HK-2 (cell line): ENCODE results near the gene ELMOD1.

Experiments used
- DNase-seq: peaks from one replicate; pipeline ENCODE4 v3.0.0-alpha.2; 2018; ENCODE audit not compliant: unreplicated experiment

Gene ELMOD1

DNA sequence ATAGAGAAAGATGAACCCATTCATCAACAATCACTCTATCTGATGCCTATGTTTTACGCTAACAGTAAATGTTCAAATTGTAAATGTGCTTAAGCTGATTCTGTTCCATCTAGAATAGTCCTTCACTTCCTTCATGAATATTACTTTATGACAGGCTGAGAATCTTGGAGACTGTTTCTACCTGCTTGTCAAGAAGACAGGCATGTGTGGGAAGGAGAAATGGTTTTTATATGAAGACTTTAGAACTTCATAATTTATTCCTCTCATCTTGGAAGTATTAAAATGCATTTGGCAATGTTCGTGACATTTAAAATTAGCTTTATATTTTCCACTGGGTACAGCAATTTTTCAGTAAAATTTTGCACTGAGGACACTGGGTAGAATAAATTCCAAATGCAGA lies 41.0 kb downstream of the ELMOD1 start:
- no peak for DNase-seq

DNA sequence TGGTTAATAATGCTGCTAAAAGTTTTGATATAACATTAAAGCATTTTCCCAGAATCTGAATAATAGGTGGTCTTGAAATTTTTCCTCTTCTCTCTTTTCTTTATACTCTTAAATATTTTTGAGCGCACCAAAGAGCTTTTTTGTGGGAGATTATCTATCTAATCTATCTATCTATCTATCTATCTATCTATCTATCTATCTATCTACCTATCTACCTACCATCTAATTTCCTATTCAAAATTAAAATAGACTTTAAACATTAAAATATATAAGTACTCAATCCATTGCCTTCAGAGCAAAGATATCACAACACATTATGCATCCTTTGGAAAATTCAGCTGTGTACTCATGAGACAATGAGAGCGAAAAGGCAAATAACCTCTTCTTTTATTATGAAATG lies 55.8 kb downstream of the ELMOD1 start:
- no peak for DNase-seq

DNA sequence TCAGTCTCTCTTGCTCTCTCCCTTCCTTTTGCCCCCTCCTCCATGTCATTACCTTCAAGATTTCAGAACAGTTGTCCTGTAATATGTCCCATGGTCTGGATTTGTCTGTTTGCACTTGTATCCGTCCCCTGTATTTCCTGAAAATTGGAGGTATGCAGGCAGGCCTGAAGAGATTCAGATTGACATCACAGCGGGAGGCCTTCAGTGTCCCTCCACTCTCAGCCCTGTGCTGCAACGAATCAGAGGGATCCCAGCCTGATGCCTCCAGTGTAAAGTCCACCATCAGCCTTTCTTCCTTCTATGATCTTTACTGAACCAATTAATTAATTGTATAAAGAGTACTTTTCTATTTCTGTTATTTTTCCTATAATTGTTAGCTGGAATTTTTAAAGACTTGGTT lies 57.3 kb downstream of the ELMOD1 start:
- no peak for DNase-seq

DNA sequence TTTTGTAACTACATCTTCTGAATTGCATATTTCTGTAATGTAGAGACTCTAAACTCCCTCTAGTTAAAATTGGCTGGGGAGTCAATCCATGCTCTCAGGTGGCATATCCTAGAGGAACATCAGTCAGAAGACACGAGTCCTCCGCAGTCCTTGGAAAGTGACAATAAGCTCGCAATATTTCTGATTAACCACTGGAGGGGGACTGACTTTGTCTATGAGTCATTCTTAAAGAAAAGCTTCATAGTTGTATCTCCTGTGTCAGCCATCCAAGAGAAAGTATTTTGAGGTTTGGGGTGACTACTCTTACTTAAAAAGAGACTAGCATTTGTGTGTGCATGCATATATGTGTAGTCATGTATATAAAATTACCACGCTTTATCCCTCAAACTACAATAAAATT lies 60.7 kb downstream of the ELMOD1 start:
- no peak for DNase-seq

DNA sequence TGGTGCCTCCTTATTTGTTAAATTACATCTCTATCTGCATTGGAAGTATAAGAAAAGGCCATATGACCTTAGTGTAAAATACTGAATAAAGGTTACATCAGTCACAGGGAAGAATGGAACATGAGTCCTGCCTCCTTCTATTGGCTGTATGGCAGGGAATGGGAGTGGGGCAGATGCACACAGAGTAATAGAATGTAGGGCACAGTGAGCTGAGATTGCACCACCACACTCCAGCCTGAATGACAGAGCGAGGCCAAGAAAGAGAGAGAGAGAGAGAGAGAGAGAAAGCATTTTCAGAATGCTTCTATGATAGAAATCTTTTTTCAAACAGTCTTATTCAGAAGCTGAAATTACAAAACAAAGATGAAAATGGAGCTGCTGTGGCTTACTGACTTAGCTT lies 62.1 kb downstream of the ELMOD1 start:
- DNase-seq = no peak

DNA sequence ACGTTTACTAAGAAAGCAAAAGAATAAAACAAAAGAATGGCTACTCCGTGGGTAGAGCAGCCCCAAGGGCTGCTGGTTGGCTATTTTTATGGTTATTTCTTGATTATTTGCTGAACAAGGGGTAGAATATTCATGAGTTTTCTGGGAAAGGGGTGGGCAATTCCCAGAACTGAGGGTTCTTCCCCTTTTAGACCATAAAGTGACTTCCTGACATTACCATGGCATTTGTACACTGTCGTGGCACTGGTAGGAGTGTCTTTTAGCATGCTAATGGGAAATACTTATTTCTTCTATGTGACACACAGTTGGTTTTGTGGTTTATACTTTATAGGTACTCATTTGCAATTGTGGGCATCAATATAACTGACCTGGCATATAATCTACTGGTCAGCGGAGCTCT lies 64.7 kb downstream of the ELMOD1 start:
- DNase-seq = no peak

DNA sequence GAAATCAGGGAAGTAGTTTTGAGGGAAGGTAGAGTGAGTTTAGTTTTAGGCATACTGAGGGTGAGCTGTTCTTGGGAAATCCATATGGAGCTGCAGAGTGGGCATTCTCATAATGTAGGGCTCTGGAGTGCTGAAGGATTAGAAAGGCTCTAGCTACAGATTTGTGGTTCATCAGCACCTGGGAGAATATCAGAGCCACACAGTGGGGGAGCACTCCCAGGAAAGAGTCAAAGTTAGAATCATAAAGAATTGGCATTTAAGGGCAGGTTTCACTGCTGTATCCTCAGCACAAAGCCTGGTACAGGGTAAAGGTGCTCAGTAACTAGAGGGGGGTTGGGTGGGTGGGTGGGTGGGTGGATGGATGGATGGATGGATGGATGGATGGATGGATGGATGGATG lies 68.4 kb downstream of the ELMOD1 start:
- DNase-seq = no peak

DNA sequence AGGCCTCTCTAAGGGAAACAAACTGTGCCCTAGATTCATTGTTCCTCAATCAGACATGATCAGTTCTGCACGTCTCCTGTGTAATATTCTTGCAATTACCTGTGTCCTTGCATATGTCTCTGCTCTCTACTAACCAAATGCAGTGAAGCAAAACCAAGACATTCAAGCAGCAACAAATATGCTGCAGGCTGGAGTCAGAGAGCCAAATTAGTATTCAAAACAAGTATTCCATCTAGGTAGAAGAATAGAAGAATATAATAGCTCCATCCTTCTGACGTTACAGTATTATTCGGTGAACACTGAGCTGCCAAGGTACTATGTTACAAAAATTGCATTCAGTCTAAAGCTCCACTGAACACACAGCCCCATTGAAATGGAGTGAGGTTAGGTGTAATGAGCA lies 69.1 kb downstream of the ELMOD1 start:
- no peak for DNase-seq

DNA sequence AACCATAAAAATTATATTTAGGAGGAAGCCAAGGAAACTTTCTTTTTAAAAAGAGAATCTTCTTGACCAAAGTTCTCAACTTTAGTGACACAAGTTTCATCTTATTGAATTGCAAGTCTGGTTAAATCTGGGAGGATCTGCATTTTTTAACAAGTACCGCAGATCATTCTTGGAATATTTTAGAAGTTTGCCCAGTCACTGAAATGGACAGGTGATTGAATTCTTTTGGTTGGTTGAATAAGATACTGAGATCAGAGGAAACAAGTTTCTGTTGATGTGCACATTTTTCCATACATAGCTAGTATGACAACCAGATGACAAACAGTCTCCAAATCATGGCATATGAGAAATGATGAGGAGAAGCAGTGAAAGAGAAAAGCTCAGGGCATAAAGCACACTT lies 70.7 kb downstream of the ELMOD1 start:
- DNase-seq = no peak

DNA sequence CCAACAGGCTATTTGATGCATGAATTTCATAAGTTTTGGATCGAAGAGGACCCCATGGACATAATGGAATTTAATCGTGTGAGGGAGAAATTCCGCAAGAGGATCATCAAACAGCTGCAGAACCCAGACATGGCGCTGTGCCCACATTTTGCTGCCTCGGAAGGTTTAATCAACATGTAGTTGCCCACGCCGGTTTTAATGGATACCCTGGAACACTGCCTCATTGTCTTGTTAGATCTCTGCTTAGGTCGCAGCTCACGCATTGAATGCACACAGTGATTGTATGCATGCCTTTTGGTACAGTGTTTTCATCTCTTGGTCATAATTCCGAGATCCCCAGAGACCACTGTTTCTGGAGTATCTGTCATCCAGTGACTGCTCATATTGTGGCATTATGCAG lies 74.1 kb downstream of the ELMOD1 start:
- no peak for DNase-seq

DNA sequence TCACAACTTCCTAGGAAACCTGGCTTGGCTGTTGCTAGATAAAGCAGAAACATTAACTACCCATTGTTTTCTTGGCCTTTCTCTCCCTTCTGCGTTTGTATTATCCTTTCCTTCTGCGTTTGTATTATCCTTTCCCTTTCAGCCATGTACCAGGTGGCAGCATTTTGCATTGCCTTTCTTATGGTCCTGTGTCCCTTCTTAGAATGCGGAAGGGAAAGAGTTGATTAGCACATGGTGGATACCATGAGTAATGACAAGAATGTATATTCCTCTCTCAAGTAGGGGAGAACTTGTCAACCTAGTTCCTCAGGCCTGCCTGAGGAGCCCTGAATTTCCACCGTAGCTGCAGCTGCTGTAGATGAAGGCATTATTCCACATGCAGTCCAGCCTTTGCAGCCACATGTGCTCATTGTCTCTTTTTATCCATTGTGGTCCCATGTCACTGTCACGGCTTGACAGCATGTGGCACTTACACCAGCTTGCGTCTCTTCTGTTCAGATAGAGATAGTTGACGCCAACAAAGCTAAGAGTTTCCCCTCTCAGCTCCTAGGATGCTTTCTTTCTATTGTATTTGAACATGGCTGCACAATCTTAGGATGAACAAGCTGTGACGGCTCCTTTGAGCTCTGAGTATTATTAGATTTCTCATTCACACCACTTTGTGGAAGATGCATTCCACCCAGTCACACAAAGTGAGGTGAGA lies 76.1 kb downstream of the ELMOD1 start:
- DNase-seq = no peak

DNA sequence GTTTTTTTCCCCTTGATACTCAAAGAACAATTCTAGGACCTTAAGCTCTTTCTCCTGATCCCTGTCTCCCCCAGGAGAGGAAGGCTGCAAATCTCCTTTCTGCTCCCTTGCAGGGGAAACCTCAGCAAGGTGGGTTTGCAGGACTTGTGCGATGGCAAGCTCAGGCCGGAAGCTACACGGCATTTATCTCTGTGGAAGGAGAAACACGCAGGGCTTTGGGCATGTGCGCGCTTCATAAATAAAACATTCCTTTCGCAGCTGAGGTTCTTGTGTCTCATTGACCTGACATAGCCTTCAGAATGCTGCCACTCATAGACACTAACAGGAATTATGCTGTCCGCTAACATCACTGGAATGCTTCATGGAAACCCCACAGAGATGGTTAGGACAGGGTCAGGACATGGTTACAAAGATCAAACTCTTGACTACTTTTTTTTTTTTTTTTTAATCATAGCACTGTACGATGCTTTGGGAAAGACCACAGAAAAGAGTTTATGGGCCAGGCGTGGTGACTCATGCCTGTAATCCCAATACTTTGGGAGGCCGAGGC lies 78.3 kb downstream of the ELMOD1 start:
- no peak for DNase-seq

DNA sequence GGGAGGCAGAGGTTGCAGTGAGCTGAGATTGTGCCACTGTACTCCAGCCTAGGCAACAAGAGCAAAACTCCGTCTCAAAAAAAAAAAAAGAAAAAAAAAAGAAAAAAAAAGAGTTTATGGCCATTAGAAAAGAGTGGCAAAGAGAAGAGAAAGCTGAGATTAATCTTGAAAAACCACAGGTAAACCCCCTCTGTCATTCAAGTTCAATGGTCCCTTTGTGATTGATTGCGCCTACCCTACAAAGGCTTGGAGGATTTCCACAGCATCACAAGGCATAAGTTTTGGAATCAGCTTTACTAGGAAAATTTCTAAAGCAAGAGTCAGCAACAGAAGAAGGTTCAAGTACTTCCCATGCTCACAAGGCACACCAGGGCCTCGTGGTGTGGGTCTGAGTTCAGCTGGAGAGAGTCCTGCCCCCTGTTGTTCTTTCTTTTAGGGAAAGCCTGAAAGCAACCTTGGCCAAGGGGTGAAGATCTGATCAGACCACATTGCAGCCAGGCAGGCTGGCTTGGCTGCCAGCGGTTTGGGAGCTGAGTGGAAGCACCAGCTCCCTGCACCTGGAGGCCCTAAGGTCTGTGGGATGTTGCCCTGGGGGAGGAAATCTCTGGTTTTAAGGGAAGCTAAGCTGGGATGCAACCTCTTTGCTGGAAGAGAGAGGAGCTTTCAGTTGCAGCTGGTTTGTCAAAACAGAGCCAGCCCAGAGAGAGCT lies 79.1 kb downstream of the ELMOD1 start:
- DNase-seq = no peak

DNA sequence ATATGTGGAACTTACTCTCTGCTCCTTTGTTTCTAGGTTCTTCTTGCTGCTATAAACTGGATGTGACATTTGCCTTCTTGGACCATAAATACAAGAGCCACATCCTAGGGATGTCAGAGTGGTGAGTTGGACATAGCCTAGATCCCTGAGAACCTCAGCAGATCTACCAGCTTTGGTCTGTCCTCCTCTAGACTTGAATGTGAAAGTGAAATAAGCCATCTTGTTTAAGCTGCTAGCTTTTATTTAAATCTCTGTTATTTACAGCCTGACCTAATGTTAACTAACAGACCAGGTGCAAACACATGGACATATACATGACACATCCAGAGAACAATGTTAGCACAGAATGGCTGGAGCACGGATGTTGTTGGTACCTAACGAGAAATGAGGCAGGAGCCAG lies 85.0 kb downstream of the ELMOD1 start:
- no peak for DNase-seq

DNA sequence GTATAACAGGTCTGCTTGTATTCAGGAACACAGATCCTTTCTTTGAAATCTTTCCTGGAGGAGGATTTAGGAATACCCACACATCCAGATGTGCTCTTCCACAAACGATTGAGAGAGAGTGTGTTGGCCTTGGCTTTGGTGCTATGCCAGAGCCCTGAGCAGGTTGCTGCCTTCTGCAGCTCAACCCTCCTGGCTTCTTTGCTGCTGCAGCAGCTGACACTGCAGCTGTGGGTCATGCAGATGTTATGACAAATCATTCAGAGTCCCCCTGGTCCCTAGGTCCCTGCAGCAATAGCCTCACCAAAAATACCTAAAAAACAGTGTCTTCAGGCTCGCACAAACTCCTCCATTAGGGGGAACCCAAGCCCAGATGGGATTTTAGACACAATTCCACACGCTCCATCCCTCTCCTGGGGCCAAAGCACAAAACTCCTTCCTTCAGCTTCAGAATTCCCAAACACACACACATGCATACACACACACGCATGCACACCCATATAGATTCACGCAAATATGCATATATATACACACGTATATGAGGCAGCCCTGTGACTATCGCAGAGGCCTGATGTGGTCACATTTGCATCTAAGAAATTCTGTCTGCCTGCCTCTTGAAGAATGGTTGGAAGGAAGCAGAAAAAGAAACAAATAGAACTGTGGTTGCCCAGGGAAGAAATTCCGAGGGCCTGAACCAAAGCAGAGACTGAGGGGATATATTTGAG lies 85.5 kb downstream of the ELMOD1 start:
- DNase-seq = no peak

DNA sequence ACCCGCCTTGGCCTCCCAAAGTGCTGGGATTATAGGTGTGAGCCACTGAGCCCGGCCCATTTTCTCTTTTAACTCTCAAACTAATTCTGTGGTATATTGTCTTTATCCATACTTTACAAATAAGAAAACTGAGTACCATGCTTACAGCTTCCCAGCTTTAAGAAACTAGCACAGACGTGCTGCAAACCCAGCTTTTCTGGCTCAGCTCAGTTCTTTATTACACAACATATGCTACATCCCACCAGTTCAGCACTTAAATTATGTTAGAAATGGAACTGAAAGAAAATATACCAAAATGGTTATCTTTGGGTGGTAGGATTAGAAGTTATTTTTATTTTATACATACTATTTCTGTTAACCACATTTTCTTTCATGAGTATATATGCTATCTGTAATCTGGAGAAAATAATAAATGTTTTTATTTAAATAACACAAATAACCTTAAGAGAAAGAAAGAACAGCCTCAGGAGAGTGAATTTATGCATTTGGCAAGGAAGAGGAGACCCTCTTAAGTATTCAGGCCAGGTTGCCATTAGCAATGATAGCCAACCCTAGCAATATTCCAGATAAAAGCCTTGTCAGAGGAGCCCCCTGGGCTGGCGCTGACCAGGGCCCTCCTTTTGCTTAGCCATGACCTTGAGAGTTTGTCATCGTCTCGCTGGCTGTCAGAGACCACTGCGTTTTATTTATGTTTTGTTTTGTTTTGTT lies 87.1 kb downstream of the ELMOD1 start:
- DNase-seq = no peak

DNA sequence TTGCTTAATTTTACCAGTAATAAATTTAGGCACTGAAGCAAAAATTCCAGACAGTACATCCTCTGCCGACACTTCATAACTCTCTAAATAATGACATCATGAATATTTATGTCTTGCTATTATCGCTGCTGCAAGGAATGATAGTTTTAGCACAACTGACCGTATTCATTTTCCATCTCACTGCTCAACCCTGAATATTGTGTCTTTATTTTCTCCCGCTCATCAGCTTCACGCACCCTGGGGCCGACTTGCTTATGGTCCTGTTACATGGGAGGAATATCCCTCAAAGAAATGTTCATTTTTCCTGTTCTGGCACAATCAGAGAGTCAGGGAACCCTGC lies 87.7 kb downstream of the ELMOD1 start:
- DNase-seq = no peak

DNA sequence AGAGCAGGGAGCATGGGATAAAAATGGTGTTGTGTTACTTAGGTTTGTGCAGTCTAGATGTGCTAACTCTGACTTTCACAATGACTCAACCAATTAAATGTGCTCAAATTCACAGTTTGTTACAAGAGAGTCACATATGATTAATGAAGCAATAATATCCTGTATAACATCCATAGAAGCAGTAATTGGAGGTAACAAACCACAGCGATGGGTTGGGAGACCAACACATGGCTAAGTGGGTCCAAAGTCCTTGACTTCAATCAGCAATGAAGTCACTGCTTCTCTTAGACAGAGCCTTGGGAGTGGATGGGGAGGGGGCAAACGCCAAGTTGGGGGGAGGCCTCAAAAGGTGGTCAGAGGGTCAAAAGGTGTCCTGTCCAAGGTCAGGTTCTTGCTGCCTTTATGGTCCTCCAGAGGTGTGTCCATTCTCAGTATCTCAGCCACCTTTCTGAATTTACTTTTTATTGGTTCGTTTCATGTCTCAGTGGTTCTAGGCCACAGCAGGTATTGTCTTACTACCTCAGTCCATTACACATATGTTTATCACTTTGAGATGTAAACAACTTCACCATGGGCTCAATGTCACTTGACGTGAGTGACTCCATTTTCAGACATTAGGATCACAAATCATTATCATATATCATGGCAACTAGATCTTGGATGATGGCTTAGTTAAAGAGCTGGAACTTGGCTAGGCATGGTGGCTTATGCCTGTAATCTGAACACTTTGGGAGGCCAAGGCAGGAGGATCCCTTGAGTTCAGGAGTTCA lies 88.5 kb downstream of the ELMOD1 start:
- DNase-seq = no peak

DNA sequence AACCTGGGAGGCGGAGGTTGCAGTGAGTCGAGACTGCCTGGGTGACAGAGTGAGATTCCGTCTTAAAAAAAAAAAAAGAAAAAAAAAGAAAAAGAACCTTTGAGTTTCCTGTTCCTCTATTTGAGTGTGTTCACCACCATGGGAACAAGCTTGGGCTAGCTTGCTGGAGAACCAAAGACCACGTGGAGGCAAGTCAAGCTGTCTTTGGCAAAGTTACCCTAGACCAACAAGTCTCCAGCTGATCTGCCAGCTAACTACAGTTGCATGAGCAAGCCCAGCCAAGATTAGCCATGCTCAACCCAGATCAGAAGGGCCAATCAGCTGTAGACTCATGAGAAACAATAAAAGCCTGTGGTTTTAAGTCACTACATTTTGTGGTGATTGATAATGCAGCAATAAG lies 91.2 kb downstream of the ELMOD1 start:
- no peak for DNase-seq

DNA sequence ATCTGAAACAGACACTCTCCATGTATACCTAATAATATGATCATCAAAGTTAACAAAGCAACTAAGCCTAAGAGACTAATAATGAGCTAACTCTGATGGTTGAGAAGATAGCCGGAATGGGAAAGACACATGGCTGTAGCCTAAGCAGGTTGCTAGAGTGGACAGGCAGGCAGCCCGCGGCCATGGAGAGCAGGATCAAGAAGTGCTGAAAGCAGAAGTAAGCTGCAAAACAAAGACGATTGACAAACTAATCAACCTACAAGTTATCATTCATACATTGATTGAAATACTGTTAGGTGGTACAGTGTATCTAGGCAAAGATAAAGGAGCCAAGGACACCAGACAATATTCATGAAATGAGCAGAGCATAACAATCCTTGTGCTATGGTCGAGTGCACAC lies 91.6 kb downstream of the ELMOD1 start:
- no peak for DNase-seq

DNA sequence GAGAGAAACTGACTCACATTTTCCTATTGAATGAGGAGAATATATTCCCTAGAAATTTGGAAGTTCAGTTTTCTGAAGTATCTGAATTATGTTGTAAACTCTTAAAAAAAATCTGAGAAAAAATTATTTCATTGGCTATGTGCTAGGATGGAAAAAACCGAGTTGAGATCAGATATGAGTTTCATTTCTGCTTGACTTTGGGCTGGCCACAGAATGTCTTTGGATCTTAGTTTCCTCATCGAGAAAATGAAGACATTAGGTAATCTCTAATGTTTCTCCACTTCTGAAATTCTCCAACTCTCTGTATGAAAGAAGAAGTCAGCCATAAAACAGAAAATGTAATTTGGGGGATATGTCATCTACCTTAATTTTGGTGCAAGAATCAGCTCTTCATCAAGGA lies 92.1 kb downstream of the ELMOD1 start:
- no peak for DNase-seq

DNA sequence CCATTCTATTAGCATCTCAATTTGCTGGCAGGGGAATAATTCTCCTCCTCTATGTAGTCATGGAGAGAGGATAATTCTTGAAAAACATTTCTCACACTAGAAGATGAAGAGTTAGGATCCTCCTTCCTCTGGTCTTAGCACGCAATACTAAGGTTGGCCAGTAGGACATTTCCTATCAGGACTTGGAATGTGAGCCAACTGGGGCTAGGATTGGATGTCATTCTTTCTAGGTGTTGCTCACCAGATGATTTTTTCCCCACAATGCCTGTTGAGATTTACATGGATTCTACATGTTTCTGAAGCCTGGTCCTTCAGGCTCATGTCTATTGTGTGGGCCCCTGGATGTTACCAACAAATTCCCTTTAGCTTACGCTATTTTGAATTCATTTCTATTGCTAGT lies 92.9 kb downstream of the ELMOD1 start:
- no peak for DNase-seq
